ENCODE data around the gene TRIM63. TPM values are rescaled to one million over a fixed set of nuclear protein-coding genes. Genes with fewer than 3 reads are reported as not detected.

The TRIM63 gene
- total and polyA plus RNA-seq, 2 donors (not counting 1 experiment from before 2014, with no cell fraction given) = not detected

- WGBS (ENCODE audit: insufficient coverage) = 85% methylated on average over 12 of the region's 12 CpGs
- POLR2A ChIA-PET = no interaction called here
- CTCF ChIA-PET = no interaction called here
These were observed 6.4 kb downstream of the TRIM63 start for GRCh38 chr1:26060832-26061574.

More at GRCh38 chr1:26060832-26061574, 6.4 kb downstream of the TRIM63 start:
- Mint-ChIP-seq H3K9me3 (ENCODE audit: insufficient read depth) (no peaks in the 10 kb centered on the region), H3K27me3 (peaks cover 41% of the 10 kb centered on the region), H3K4me3 (no peak overlapping the region), H3K27ac (no peak overlapping the region), H3K4me1 (no peaks in the 10 kb centered on the region)
- no peaks in the 10 kb centered on the region for H4K20me1 ChIP-seq (ENCODE audit: control insufficient read depth, insufficient read depth, low read length, poor library complexity, severe bottlenecking)
- H3K27ac ChIP-seq (ENCODE audit: low read length in 2 of 2) = no peak overlapping the region
- DNase-seq (no peak), ATAC-seq (ENCODE audit: low read depth) (no peak)
- H3K9ac ChIP-seq (ENCODE audit: low read length) = no peak overlapping the region
- H3K27me3 ChIP-seq (replicated peaks in 1 of 4; ENCODE audit: control extremely low read depth in 1 of 4, control insufficient read depth in 3 of 4, insufficient read depth in 4 of 4, low read length in 3 of 4) = peaks cover 0 to 18% (median 0%) of the 10 kb centered on the region in 4 experiments
- no peak overlapping the region for H3K4me3 ChIP-seq (ENCODE audit: control extremely low read depth in 1 of 5, extremely low read depth in 1 of 5, insufficient read depth in 1 of 5, low read depth in 2 of 5, low read length in 4 of 5)
- H2AFZ ChIP-seq (ENCODE audit: insufficient read depth, low read depth, low read length, poor library complexity, severe bottlenecking) = no peak overlapping the region
- TF ChIP-seq CTCF (IDR thresholded peaks at IDR 0.05) (no peak), EZH2 (IDR thresholded peaks at IDR 0.05; ENCODE audit: borderline replicate concordance, insufficient read depth, low read depth, low read length, poor library complexity, severe bottlenecking) (no peak)
- H3K4me1 ChIP-seq (ENCODE audit: control insufficient read depth in 2 of 2, insufficient read depth in 2 of 2, low read length in 2 of 2) = no peaks in the 10 kb centered on the region
- intact Hi-C loops (cut with micrococcal nuclease) = no loop called here
- H3K79me2 ChIP-seq (ENCODE audit: control insufficient read depth, insufficient read depth, low read length) = no peaks in the 10 kb centered on the region
- no peaks in the 10 kb centered on the region for H3K36me3 ChIP-seq (replicated peaks in 1 of 2; ENCODE audit: control extremely low read depth in 1 of 2, control insufficient read depth in 1 of 2, extremely low read depth in 1 of 2, insufficient read depth in 2 of 2, low read length in 1 of 2)
- no peak overlapping the region for H3K4me2 ChIP-seq (replicated peaks; ENCODE audit: low read depth, low read length, poor library complexity, severe bottlenecking)
- H3K9me3 ChIP-seq (ENCODE audit: control extremely low read depth in 1 of 3, control insufficient read depth in 2 of 3, insufficient read depth in 1 of 3, low read length in 2 of 3) = no peaks in the 10 kb centered on the region

Data from B cell (primary cell).